Naive thymus-derived CD4-positive, alpha-beta T cell (primary cell): ENCODE results near the gene SKA2. TPM values are rescaled to one million over a fixed set of nuclear protein-coding genes. Genes with fewer than 3 reads are reported as not detected.

Experiments
- ATAC-seq: fragments of 150-1000 bp; cut with Tn5 transposase; 2 replicates; pipeline ENCODE4 v1.10.0; 2021; ENCODE audit warnings: mild to moderate bottlenecking, moderate library complexity
- CTCF ChIA-PET: fragments of 350-600 bp; sonication (Branson Sonifier 250); formaldehyde crosslinking; loops from one replicate; lab custom pipeline; 2021; ENCODE audit warnings: antibody characterized with exemption; lab: Charles Lee
- POLR2A ChIA-PET: fragments of 350-600 bp; sonication (Branson Sonifier 250); formaldehyde crosslinking; loops from one replicate; lab custom pipeline; 2021; ENCODE audit warnings: antibody characterized with exemption, inconsistent platforms; lab: Charles Lee
- DNase-seq, 9 donors: peaks; one replicate each; pipeline versions ENCODE4 v3.0.0 to v3.0.0-alpha.2; 2020 to 2022; ENCODE audit warnings: mixed read lengths in 1 of 9
- H3K27ac ChIP-seq: one replicate; pipeline ENCODE4 v1.7.0; 2013; ENCODE audit warnings: mild to moderate bottlenecking, low read depth, low read length, moderate library complexity
- H3K27me3 ChIP-seq, 2 donors: one replicate each; pipeline ENCODE4 v1.7.0; 2013; ENCODE audit warnings: low read length in 2 of 2, mild to moderate bottlenecking in 2 of 2, moderate library complexity in 2 of 2; ENCODE audit not compliant: control insufficient read depth in 2 of 2, insufficient read depth in 2 of 2
- H3K36me3 ChIP-seq, 3 experiments: 1 replicate in 2 of 3; 2 replicates in 1 of 3; pipeline ENCODE4 v1.7.0; 2013; ENCODE audit warnings: low read length in 3 of 3, mild to moderate bottlenecking in 3 of 3, moderate library complexity in 1 of 3; ENCODE audit not compliant: insufficient read depth in 3 of 3, control insufficient read depth in 2 of 3
- H3K4me1 ChIP-seq, 2 donors: one replicate each; pipeline ENCODE4 v1.7.0; 2013; ENCODE audit warnings: low read length in 2 of 2, mild to moderate bottlenecking in 2 of 2, moderate library complexity in 1 of 2; ENCODE audit not compliant: control insufficient read depth in 2 of 2, insufficient read depth in 2 of 2
- H3K4me3 ChIP-seq: 2 replicates; pipeline ENCODE4 v1.7.0; 2013; ENCODE audit warnings: mild to moderate bottlenecking, low read length
- H3K9me3 ChIP-seq, 3 experiments: 1 replicate in 2 of 3; 2 replicates in 1 of 3; pipeline ENCODE4 v1.7.0; 2013; ENCODE audit warnings: low read length in 3 of 3; ENCODE audit not compliant: control insufficient read depth in 2 of 3
- H3K27ac Mint-ChIP-seq, 9 donors: one replicate each; pipeline ENCODE4 v1.8.0; 2020 to 2022; ENCODE audit warnings: mixed read lengths in 9 of 9, mild to moderate bottlenecking in 8 of 9, moderate library complexity in 5 of 9, inconsistent platforms in 2 of 9
- H3K27me3 Mint-ChIP-seq, 5 donors: one replicate each; pipeline ENCODE4 v1.8.0; 2021 to 2022; ENCODE audit warnings: mixed read lengths in 5 of 5, mild to moderate bottlenecking in 1 of 5
- H3K36me3 Mint-ChIP-seq, 5 donors: one replicate each; pipeline ENCODE4 v1.8.0; 2020 to 2022; ENCODE audit warnings: mixed read lengths in 5 of 5, mild to moderate bottlenecking in 3 of 5, inconsistent platforms in 1 of 5
- H3K4me1 Mint-ChIP-seq, 7 donors: one replicate each; pipeline ENCODE4 v1.8.0; 2020 to 2022; ENCODE audit warnings: mixed read lengths in 7 of 7, mild to moderate bottlenecking in 3 of 7, inconsistent platforms in 1 of 7
- H3K4me3 Mint-ChIP-seq, 10 donors: one replicate each; pipeline ENCODE4 v1.8.0; 2020 to 2022; ENCODE audit warnings: mild to moderate bottlenecking in 10 of 10, mixed read lengths in 10 of 10, moderate library complexity in 6 of 10, inconsistent platforms in 2 of 10
- H3K9me3 Mint-ChIP-seq, 11 donors: one replicate each; pipeline ENCODE4 v1.8.0; 2020 to 2022; ENCODE audit warnings: mixed read lengths in 11 of 11, mild to moderate bottlenecking in 4 of 11, inconsistent platforms in 1 of 11, moderate library complexity in 1 of 11
- intact Hi-C, 2 donors: fragments of 100-400 bp; cut with micrococcal nuclease; formaldehyde crosslinking; loops; one replicate each; pipeline ENCODE4 v1.15.1; 2023
- polyA plus RNA-seq, 2 donors: library from polyadenylated mRNA; unstranded; fragments of 300-500 nt; fragmentation: Illumina TruSeq; gene quantifications; one replicate each; pipeline ENCODE4 v1.2.3, GENCODE V29; 2021
- total RNA-seq, 6 experiments: library from RNA in 5 of 6; stranded (reverse) in 5 of 6; gene quantifications; 1 replicate in 5 of 6; 2 replicates in 1 of 6; pipeline ENCODE4 v1.2.3 and lab custom pipeline; 2021 to 2026

SKA2 gene
- total and polyA plus RNA-seq, 7 experiments from 2014 or later, result 11.0 to 58.1 (median 17.4) TPM

GRCh38 chr17:59172436-59173004, 17.5 kb upstream of the SKA2 start:
- Histone ChIP-seq H3K4me1 (no peaks in the 10 kb centered on the region), H3K9me3 (no peaks in the 10 kb centered on the region), H3K27me3 (no peaks in the 10 kb centered on the region), H3K27ac (no peak overlapping the region), H3K36me3 (no peaks in the 10 kb centered on the region), H3K4me3 (no peak overlapping the region)
- no peak overlapping the region for H3K27ac Mint-ChIP-seq
- peaks cover 0 to 4% (median 0%) of the 10 kb centered on the region in 7 donors for H3K4me1 Mint-ChIP-seq
- ChIA-PET POLR2A (interaction anchor here (1.0 kb wide), 1 partner anchor 16 kb away, joined by 3 read pairs; no protein-coding TSS in a partner anchor), CTCF (no interaction called here)
- H3K9me3 Mint-ChIP-seq, result peaks cover 0 to 4% (median 0%) of the 10 kb centered on the region in 11 donors
- no peaks in the 10 kb centered on the region for H3K27me3 Mint-ChIP-seq
- no peak for ATAC-seq
- no peak overlapping the region for H3K4me3 Mint-ChIP-seq
- intact Hi-C loops, result no loop called here
- no peak for DNase-seq
- peaks cover 0 to 23% (median 0%) of the 10 kb centered on the region in 5 donors for H3K36me3 Mint-ChIP-seq

GRCh38 chr17:59167571-59168001, 12.6 kb upstream of the SKA2 start:
- H3K27me3 ChIP-seq, result no peaks in the 10 kb centered on the region
- no peak for DNase-seq
- H3K4me1 ChIP-seq, result peaks cover 0 to 4% of the 10 kb centered on the region in 2 donors
- H3K4me3 ChIP-seq, result no peak overlapping the region
- H3K4me1 Mint-ChIP-seq, result peaks cover 0 to 14% (median 0%) of the 10 kb centered on the region in 7 donors
- POLR2A ChIA-PET, result no interaction called here
- H3K36me3 ChIP-seq, result no peaks in the 10 kb centered on the region
- peaks cover 0 to 4% (median 0%) of the 10 kb centered on the region in 5 donors for H3K36me3 Mint-ChIP-seq
- no peaks in the 10 kb centered on the region for H3K9me3 ChIP-seq
- H3K27ac Mint-ChIP-seq, result no peak overlapping the region
- CTCF ChIA-PET, result no interaction called here
- H3K27ac ChIP-seq, result no peak overlapping the region
- peak; percentile 31 for ATAC-seq
- H3K9me3 Mint-ChIP-seq, result no peaks in the 10 kb centered on the region
- intact Hi-C loops, result loop anchor here in 1 of 2 donors (5.0 kb wide), 1 partner anchor 275 kb away; no protein-coding TSS in a partner anchor
- no peaks in the 10 kb centered on the region for H3K27me3 Mint-ChIP-seq
- no peak overlapping the region for H3K4me3 Mint-ChIP-seq

- Histone ChIP-seq H3K27me3 (no peaks in the 10 kb centered on the region), H3K27ac (no peak overlapping the region), H3K4me3 (no peak overlapping the region), H3K4me1 (peaks cover 0 to 4% of the 10 kb centered on the region in 2 donors), H3K9me3 (no peaks in the 10 kb centered on the region), H3K36me3 (no peaks in the 10 kb centered on the region)
- DNase-seq (peak in 4 of 9 donors; percentile 15 to 34 (median 24)), ATAC-seq (peak; percentile 74)
- CTCF ChIA-PET, result no interaction called here
- Mint-ChIP-seq H3K27ac (peak overlapping the region in 1 of 9 donors; percentile 87), H3K4me1 (peaks cover 0 to 20% (median 0%) of the 10 kb centered on the region in 7 donors), H3K4me3 (peak overlapping the region in 1 of 10 donors; percentile 67), H3K27me3 (no peaks in the 10 kb centered on the region), H3K36me3 (peaks cover 0 to 4% (median 0%) of the 10 kb centered on the region in 5 donors), H3K9me3 (no peaks in the 10 kb centered on the region)
- POLR2A ChIA-PET, result no interaction called here
- intact Hi-C loops, result loop anchor here in 1 of 2 donors (5.0 kb wide), 1 partner anchor 276 kb away; no protein-coding TSS in a partner anchor
Observed at GRCh38 chr17:59165933-59166342, 11.0 kb upstream of the SKA2 start.

- H3K4me3 Mint-ChIP-seq, result no peak overlapping the region
- H3K9me3 Mint-ChIP-seq, result peaks cover 0 to 1% (median 0%) of the 10 kb centered on the region in 11 donors
Observed at GRCh38 chr17:59161477-59161876, 6.5 kb upstream of the SKA2 start.

GRCh38 chr17:59160157-59161025, 5.4 kb upstream of the SKA2 start:
- DNase-seq (no peak), ATAC-seq (no peak)
- Histone ChIP-seq H3K27me3 (no peaks in the 10 kb centered on the region), H3K27ac (no peak overlapping the region), H3K36me3 (no peaks in the 10 kb centered on the region), H3K4me3 (peak overlapping the region; percentile 5), H3K9me3 (no peaks in the 10 kb centered on the region), H3K4me1 (peaks cover 0 to 9% of the 10 kb centered on the region in 2 donors)
- Mint-ChIP-seq H3K27ac (peak overlapping the region in 1 of 9 donors; percentile 91), H3K27me3 (no peaks in the 10 kb centered on the region), H3K36me3 (peaks cover 0 to 2% (median 0%) of the 10 kb centered on the region in 5 donors), H3K9me3 (peaks cover 0 to 1% (median 0%) of the 10 kb centered on the region in 11 donors), H3K4me1 (peaks cover 0 to 42% (median 0%) of the 10 kb centered on the region in 7 donors), H3K4me3 (peak overlapping the region in 1 of 10 donors; percentile 69)
- ChIA-PET CTCF (no interaction called here), POLR2A (no interaction called here)
- intact Hi-C loops, result no loop called here

More at GRCh38 chr17:59161477-59161876, 6.5 kb upstream of the SKA2 start:
- Histone ChIP-seq H3K27me3 (no peaks in the 10 kb centered on the region), H3K36me3 (no peaks in the 10 kb centered on the region), H3K27ac (no peak overlapping the region), H3K4me3 (no peak overlapping the region), H3K4me1 (peaks cover 0 to 5% of the 10 kb centered on the region in 2 donors), H3K9me3 (no peaks in the 10 kb centered on the region)
- ChIA-PET CTCF (no interaction called here), POLR2A (interaction anchor here (0.6 kb wide), 2 partner anchors 14 to 56 kb away, joined by 3 read pairs; no protein-coding TSS in a partner anchor)
- H3K27ac Mint-ChIP-seq, result peak overlapping the region in 1 of 9 donors; percentile 78
- ATAC-seq (no peak), DNase-seq (no peak)
- intact Hi-C loops, result no loop called here
- peaks cover 0 to 48% (median 0%) of the 10 kb centered on the region in 7 donors for H3K4me1 Mint-ChIP-seq
- peaks cover 0 to 3% (median 0%) of the 10 kb centered on the region in 5 donors for H3K36me3 Mint-ChIP-seq
- no peaks in the 10 kb centered on the region for H3K27me3 Mint-ChIP-seq

- Histone ChIP-seq H3K4me1 (peaks cover 10 to 13% of the 10 kb centered on the region in 2 donors), H3K27me3 (no peaks in the 10 kb centered on the region), H3K9me3 (no peaks in the 10 kb centered on the region), H3K36me3 (peaks cover 0 to 5% (median 0%) of the 10 kb centered on the region in 3 experiments), H3K27ac (peak within 1 kb of the TSS; percentile 75), H3K4me3 (peak within 1 kb of the TSS; percentile 89)
- peak; percentile 91 for ATAC-seq
- Mint-ChIP-seq H3K27ac (no peak within 1 kb of the TSS), H3K36me3 (peaks cover 0 to 5% (median 0%) of the 10 kb centered on the region in 5 donors), H3K4me3 (no peak within 1 kb of the TSS), H3K9me3 (peaks cover 0 to 1% (median 0%) of the 10 kb centered on the region in 11 donors), H3K27me3 (no peaks in the 10 kb centered on the region), H3K4me1 (peaks cover 8 to 52% (median 36%) of the 10 kb centered on the region in 7 donors)
- intact Hi-C loops, result loop anchor here (1.0 to 10.0 kb wide), 20 partner anchors 49 to 1519 kb away; partner anchors contain the start of genes CLTC (in 2 of the 2), GDPD1 (in 2 of the 2), SMG8 (in 2 of the 2) and SRSF1 (in 2 of the 2)
- ChIA-PET POLR2A (interaction anchor here (0.5 to 2.9 kb wide), 10 partner anchors 9 to 1033 kb away, joined by 3 to 21 read pairs (median 4); partner anchors contain the start of genes DHX40, SMG8 and TRIM37), CTCF (interaction anchor here (0.7 kb wide), 1 partner anchor 686 kb away, joined by 3 read pairs; no protein-coding TSS in a partner anchor)
- peak in 6 of 9 donors; percentile 62 to 99 (median 98) for DNase-seq
Observed at GRCh38 chr17:59155439-59156177, 622 bp upstream of the SKA2 start, which contains the start of gene PRR11. Gene PRR11, plus strand, starts transcription at chr17:59155746. Its CDS starts 14,007 bp downstream, at chr17:59169753.
